ENCODE results near the gene MTG1.
"Not testable (repeated sequence)": the region's sequence is repeated elsewhere in the genome, so short reads cannot be mapped to it uniquely, and the experiment has no call there.

Gene MTG1

DNA sequence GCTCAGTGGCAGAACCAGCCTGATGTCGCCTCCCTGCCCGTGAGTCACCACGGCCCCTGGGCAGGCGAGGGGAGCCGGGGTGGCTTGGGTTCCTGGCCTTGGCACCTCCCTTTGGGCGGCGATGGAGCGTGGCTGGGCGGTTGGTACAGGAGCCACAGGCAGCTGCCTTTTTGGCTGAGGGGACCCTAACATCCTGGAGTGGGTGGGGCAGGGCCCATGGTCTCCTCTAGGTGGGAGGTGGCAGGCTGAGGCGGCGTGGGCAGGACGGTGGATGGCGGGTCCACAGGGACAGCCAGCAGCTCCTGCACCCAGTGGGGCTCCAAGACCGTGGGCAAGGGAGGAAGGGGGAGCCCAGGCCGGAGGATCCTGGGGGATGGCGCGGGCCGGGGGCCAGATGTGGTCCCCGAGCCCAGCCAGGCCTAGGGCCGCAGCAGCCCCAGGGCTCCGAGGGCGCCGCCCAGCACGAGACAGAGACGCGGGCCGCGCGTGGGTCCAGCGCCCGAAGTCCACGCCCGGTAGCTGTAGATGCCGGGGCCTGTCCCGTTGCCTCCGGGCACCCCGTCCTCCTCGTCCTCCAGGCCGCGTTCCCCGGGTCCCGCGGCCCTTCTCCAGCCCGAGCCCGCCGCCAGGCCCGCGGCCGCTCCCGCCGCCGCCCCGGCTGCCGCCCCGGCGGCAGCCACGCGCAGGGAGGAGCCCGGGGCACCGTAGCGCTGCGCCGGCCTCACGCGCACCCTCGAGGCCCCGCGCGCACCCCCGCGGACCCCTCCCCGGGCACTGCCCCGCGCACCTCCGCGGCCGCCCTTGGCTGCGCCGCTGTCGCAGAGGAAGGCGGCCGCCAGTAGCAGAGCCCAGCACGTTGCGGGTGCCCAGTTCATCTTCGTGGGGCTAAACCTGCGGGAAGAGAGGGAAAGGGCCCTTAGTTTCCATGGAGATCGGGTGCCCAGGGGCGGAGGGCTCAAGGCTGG is 29.1 kb downstream of the MTG1 start:
- Histone ChIP-seq H3K27me3 (ENCODE audit: low read depth) (no peaks in the 10 kb centered on the region), H3K4me1 (no peaks in the 10 kb centered on the region), H3K4me3 (no peak overlapping the region), H3K36me3 (replicated peaks) (peaks cover 14% of the 10 kb centered on the region), H3K9me3 (no peaks in the 10 kb centered on the region)
- DNase-seq (ENCODE audit: low spot score in 2 of 2) = peak in 1 of 2 experiments; percentile 41
- in situ Hi-C loops (cut with MboI; ENCODE audit: low sequenced_read_pairs) = no loop called here

DNA sequence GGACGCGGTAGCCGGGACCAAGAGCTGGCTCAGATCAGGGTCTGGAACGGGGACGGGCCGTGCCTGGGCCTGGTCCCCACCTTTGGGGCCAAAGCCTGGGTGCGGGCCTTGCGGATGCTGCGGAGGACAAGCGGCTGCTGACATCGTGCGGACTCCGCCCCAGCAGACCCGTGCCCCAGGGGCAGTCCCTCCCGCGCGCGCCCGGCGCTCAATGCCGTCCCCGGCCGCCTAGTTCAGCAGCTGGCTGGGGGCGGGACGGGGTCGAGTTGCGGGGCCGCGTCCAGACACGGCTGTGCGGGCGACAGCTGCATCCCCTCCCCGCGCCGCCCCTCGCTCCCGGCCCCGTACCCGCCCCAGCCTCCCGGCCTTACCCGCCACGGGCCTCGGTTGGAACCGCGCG is 30.1 kb downstream of the MTG1 start:
- DNase-seq (ENCODE audit: low spot score in 2 of 2) = peak in 1 of 2 experiments; percentile 48
- H3K4me3 ChIP-seq; in situ Hi-C loops (cut with MboI; ENCODE audit: low sequenced_read_pairs); H3K27me3 ChIP-seq (ENCODE audit: low read depth); H3K4me1 ChIP-seq; H3K9me3 ChIP-seq: not testable (repeated sequence)
- H3K36me3 ChIP-seq (replicated peaks) = peaks cover 11% of the 10 kb centered on the region

DNA sequence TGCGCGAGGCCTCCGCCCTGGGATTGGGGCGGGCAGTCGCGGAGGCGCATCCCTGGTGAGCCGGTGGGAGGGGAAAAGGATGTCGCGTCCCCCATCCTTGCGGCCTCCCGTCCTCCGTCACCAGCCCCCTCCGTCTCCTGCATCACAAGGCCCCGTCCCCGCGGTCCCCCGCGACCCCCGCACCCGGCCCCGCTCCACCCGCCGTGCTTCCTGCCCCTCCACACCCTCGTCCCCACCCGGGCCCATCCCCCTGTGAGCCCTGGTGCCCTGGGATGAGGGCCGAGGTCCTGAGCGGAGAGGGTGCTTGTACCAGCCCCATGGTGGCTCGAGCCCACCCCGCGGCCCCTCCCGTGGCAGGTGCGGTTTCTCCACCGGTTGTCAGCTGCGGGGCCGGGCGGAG is 30.6 kb downstream of the MTG1 start, which contains the start of gene SPRN:
Gene SPRN, minus strand, starts transcription at position 25 of the 400 bp plus-strand sequence. CDS start 944 bp downstream, outside the sequence.
- H3K9me3 ChIP-seq; H3K27me3 ChIP-seq (ENCODE audit: low read depth); DNase-seq (ENCODE audit: low spot score in 2 of 2); H3K4me3 ChIP-seq; in situ Hi-C loops (cut with MboI; ENCODE audit: low sequenced_read_pairs); H3K36me3 ChIP-seq (replicated peaks); H3K4me1 ChIP-seq: not testable (repeated sequence)

DNA sequence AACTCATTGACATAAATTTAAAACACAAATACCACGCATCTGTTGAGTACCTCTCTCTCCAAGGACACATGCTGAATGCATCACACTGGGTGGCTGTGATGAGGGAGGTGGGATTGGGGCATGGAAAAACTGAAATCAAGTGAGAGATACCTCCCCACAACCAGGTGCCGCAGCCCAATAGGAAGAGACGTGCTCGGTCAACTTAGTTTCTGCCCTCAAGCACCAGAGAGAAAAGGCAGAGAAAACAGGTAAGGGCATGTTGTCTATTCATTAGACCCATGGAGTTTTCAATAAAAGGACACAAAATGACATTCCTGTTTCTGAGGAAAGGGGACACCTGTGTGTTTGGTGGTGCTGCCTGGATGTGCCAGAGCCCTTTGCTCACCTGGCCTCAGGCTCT is 35.6 kb downstream of the MTG1 start:
- H3K27me3 ChIP-seq (ENCODE audit: low read depth); H3K4me3 ChIP-seq; in situ Hi-C loops (cut with MboI; ENCODE audit: low sequenced_read_pairs); H3K9me3 ChIP-seq; H3K36me3 ChIP-seq (replicated peaks); H3K4me1 ChIP-seq; DNase-seq (ENCODE audit: low spot score in 2 of 2): not testable (repeated sequence)

DNA sequence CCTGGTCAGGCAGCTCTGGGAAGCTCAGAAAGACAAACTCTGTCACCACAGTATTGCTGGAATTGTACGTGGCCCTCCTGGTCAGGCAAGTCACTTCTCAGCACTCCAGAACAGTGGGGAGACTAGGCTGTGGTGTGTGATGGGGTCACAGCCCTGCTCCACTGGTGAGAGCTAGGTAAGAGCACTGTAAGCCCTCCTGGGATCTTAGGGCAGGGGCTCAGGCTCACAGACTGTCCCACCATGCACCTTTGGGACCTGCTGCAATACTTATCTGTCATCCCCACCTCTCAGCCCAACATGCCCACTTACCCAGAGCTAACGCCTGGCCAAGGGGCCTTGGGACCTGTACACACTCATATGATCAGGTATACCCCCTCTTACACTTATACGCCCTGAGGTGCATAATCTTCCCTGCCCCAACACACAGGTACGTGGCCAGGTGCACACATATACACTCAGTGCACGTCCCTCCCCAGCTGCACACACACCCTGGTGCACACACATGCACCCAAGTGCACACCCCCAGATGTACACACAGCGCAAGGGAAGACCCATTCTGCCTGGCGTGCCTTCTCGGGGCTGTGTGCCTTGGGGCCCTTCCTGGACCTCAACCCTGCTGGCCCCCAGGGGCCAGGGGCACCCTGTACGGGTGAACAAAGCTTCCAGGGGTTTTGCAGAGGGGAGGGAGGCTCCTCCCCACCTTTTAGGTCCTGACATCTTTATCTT is 38.1 kb downstream of the MTG1 start:
- DNase-seq (ENCODE audit: low spot score in 2 of 2); H3K4me1 ChIP-seq; in situ Hi-C loops (cut with MboI; ENCODE audit: low sequenced_read_pairs); H3K4me3 ChIP-seq; H3K36me3 ChIP-seq (replicated peaks); H3K9me3 ChIP-seq; H3K27me3 ChIP-seq (ENCODE audit: low read depth): not testable (repeated sequence)

DNA sequence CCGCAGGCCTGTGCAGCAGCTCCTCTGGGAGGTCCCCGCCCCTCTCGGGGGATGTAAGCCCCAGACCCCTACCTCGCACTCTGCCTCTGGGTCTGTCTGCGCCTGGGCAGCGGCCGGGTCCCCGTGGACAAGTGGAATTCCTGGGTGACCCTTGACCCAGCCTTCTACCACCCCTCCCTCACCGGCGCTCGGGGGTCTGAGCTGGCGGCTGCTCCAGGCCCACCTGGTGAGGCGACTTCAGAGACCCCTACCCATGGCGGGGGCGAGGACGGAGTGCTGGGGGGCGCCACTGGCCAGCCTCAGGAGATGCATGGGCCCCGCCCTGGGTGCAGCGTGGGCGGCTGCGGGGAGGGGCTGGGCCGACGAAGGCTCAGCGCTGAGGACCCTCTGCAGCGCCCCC is 38.8 kb downstream of the MTG1 start:
- DNase-seq (ENCODE audit: low spot score in 2 of 2); H3K4me1 ChIP-seq; H3K9me3 ChIP-seq; H3K36me3 ChIP-seq (replicated peaks); H3K4me3 ChIP-seq; in situ Hi-C loops (cut with MboI; ENCODE audit: low sequenced_read_pairs); H3K27me3 ChIP-seq (ENCODE audit: low read depth): not testable (repeated sequence)

DNA sequence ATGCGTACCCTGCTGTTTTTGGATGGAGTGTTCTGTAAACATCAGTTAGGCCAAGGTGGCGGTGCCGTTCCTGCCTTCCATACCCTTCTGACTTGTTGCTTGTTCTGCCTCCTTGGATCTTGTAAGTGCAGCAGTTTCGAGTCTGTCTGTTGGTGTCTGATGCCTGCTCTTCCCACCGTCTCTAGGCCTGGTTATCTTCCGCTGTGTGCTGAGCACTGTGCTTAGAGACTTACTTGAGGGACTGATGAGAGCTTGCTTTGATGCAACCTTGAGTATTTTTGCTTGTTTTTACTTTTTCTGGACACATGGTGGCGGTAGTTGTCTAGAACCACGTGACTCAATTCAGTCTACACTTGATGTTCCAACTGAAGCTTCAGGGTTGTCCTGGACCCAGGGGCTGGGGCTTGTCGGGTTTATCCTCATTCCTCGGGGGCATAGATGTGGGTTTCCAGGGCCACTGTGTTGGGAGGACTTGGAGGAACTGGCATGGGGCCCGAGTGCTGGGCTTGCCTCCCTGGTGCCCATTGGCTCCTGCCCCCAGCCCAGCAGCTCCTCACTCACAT is 44.8 kb downstream of the MTG1 start:
- Histone ChIP-seq H3K9me3 (no peaks in the 10 kb centered on the region), H3K4me3 (no peak overlapping the region), H3K27me3 (ENCODE audit: low read depth) (0 out of 2 replicates have a peak, but pooled peaks cover 3% of the 10 kb centered on the region), H3K4me1 (no peaks in the 10 kb centered on the region), H3K36me3 (replicated peaks) (no peaks in the 10 kb centered on the region)
- in situ Hi-C loops (cut with MboI; ENCODE audit: low sequenced_read_pairs) = no loop called here
- DNase-seq (ENCODE audit: low spot score in 2 of 2) = peak in 1 of 2 experiments; percentile 34

DNA sequence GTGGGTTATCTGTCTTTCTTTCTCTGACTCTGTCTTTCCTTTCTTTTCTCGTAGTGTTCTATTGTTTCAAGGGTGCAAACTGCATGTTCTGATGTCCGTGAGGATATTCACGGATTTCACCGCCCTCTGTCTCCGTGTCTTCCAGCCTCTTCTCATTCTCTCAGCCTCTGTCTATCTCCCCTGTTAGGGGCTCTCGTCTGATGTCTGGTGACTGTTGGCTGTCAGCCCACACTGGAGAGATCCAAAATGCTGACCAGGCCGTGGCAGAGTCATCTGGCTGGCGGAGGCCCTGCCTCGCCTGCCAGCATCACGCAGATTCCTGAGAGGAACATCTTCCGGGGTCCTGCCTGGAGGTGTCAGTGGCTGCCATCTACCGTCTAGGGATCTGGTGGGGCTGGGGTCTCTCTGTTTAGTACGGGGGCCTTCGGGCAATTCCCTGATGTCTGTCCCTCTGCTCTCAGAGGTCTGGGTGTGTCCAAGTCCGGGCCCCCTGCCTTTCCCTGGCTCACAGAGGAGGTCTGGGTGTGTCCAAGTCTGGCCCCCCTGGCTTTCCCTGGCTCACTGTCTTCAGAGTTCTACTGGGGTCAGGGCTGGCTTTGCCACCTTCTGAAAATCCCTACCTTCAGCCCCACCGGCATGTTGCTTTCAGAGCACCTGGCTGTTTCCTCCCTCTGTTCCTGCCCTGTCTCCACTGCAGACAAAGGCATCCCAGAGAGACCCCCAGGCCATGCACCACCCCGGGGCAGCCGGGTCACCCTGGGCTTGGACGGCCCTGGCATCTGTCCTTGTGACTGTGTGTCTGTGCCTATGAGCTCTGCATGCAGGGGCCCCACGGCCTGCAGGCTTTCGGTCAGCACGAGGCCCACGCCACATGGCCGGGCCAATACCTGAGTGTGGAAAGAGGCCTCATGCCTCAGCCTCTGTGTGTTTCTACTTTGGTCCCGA is 45.8 kb downstream of the MTG1 start:
- Histone ChIP-seq H3K27me3 (ENCODE audit: low read depth) (0 out of 2 replicates have a peak, but pooled peaks cover 3% of the 10 kb centered on the region), H3K4me3 (no peak overlapping the region), H3K9me3 (no peaks in the 10 kb centered on the region), H3K36me3 (replicated peaks) (no peaks in the 10 kb centered on the region), H3K4me1 (no peaks in the 10 kb centered on the region)
- DNase-seq (ENCODE audit: low spot score in 2 of 2) = no peak
- in situ Hi-C loops (cut with MboI; ENCODE audit: low sequenced_read_pairs) = loop anchor here (10.0 kb wide), 1 partner anchor 135 kb away; no protein-coding TSS in a partner anchor

DNA sequence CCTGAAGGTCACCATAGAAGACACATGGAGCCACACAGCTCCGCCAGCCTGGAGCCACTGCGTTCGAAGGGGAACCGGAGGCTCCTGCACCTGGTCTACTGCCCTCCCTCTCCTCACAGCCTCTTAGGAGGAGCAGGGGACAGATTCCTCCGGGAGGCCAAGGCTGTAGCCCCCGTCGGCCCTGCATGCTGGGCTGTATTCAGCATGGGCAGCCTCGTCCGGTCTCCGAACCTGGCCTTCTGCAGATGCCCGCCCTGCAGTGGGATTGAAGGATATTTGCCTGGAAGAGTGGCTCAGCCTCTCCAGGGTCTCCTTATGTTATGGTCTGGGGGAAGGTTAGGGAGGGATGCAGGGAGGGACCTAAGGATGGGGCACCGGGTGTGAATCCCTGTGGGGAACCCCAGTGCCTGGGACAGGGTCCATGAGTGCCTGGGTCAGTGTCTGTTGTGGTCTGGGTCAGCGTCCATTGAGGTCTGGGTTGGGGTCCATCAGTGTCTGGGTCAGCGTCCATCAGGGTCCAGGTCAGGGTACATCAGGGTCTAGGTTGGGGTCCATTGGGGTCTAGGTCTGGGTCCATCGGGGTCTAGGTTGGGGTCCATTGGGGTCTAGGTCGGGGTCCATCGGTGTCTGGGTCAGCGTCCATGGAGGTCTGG is 46.8 kb downstream of the MTG1 start:
- H3K9me3 ChIP-seq = no peaks in the 10 kb centered on the region
- in situ Hi-C loops (cut with MboI; ENCODE audit: low sequenced_read_pairs) = loop anchor here (10.0 kb wide), 1 partner anchor 134 kb away; no protein-coding TSS in a partner anchor
- H3K4me3 ChIP-seq = no peak overlapping the region
- no peaks in the 10 kb centered on the region for H3K36me3 ChIP-seq (replicated peaks)
- DNase-seq (ENCODE audit: low spot score in 2 of 2) = no peak
- H3K4me1 ChIP-seq = no peaks in the 10 kb centered on the region
- 0 out of 2 replicates have a peak, but pooled peaks cover 3% of the 10 kb centered on the region for H3K27me3 ChIP-seq (ENCODE audit: low read depth)

DNA sequence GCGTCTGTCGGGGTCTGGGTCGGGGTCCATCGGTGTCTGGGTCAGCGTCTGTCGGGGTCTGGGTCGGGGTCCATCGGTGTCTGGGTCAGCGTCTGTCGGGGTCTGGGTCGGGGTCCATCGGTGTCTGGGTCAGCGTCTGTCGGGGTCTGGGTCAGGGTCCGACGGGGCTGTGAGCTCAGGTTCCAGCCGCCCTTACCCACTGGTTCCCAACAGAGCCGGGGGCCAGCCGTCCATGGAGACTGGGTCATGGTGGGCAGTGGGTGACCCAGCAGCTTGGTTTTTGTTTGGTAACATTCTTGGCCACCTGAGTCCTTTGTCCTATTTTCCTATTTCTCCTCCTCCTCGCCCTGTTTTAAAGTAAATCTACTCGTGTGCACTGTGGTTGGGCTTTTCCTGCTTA is 47.4 kb downstream of the MTG1 start:
- in situ Hi-C loops (cut with MboI; ENCODE audit: low sequenced_read_pairs) = loop anchor here (10.0 kb wide), 1 partner anchor 133 kb away; no protein-coding TSS in a partner anchor
- not testable (repeated sequence) for H3K9me3 ChIP-seq

DNA sequence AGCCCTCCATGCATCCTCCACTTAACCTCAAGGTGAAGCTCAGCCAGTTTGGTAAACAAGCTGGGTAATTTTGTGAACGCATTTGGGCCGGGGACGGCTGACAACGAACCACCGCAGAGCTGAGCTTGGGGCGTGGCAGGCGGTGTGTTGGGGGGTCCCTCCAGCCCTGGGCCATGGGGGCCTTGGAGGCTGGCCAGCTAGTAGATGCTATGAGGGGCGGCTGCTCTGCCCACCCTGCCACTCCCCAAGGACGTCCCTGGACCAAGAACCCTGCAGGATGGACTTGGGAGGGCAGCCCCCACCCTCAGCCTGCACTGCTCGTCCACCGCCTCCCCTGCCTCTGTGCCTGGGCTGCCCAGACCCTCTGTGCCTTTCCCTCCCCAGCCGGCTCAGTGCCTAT is 47.8 kb downstream of the MTG1 start:
- no peaks in the 10 kb centered on the region for H3K9me3 ChIP-seq
- in situ Hi-C loops (cut with MboI; ENCODE audit: low sequenced_read_pairs) = loop anchor here (10.0 kb wide), 1 partner anchor 133 kb away; no protein-coding TSS in a partner anchor

More for the DNA sequence above, 47.4 kb downstream of the MTG1 start:
- H3K4me3 ChIP-seq; H3K36me3 ChIP-seq (replicated peaks); DNase-seq (ENCODE audit: low spot score in 2 of 2); H3K4me1 ChIP-seq; H3K27me3 ChIP-seq (ENCODE audit: low read depth): not testable (repeated sequence)

DNA sequence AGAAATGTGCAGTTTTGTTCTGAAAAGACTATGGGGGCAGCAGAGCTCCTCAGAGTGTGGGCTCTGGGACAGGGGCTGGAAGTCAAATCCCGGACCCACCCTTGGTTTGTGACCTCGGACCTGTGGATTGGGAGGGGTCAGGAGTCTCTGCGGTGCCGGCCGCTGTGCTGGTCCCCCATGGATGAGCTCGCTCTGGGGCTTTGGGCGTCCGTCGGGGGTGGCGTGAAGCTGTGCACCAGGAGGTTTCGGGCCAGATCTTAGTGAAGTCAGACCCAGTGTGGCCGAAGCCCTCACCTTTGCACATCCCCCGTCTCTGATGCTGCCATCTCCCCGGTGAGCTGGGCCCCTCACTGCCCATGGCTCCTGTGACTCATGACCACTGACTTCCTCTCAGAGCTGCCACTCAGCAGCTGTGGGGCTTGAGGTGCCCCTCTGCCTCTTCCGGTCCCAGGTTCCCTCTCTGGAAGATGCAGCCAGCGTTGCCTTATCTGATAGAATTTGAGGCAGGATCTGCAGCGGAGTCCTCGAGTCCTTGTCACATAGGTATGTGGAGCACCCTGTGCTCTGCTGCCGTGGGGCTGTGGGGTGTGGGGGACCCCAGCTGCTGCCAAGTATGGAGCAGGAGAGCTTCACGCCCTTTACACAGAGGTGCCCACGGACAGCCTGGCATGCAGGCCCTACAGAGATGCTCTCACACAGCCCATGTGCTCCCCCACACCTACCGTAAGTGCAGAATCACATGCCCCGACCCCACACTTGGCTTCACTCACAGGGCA is 48.4 kb downstream of the MTG1 start:
- H3K4me1 ChIP-seq = no peaks in the 10 kb centered on the region
- H3K27me3 ChIP-seq (ENCODE audit: low read depth) = no peaks in the 10 kb centered on the region
- in situ Hi-C loops (cut with MboI; ENCODE audit: low sequenced_read_pairs) = loop anchor here (10.0 kb wide), 1 partner anchor 132 kb away; no protein-coding TSS in a partner anchor
- H3K4me3 ChIP-seq = no peak overlapping the region
- H3K9me3 ChIP-seq = no peaks in the 10 kb centered on the region; the same call in 1 of the 2 replicates
- no peaks in the 10 kb centered on the region for H3K36me3 ChIP-seq (replicated peaks)
- DNase-seq (ENCODE audit: low spot score in 2 of 2) = no peak

More for the DNA sequence above, 47.8 kb downstream of the MTG1 start:
- DNase-seq (ENCODE audit: low spot score in 2 of 2) = no peak
- Histone ChIP-seq H3K4me1 (no peaks in the 10 kb centered on the region), H3K27me3 (ENCODE audit: low read depth) (no peaks in the 10 kb centered on the region), H3K36me3 (replicated peaks) (no peaks in the 10 kb centered on the region), H3K4me3 (no peak overlapping the region)

Measured in HAP-1 (cell line).